ENCODE results near the gene SLC35D2.
"Not testable (repeated sequence)": the region's sequence is repeated elsewhere in the genome, so short reads cannot be mapped to it uniquely, and the experiment has no call there.

Gene SLC35D2

DNA sequence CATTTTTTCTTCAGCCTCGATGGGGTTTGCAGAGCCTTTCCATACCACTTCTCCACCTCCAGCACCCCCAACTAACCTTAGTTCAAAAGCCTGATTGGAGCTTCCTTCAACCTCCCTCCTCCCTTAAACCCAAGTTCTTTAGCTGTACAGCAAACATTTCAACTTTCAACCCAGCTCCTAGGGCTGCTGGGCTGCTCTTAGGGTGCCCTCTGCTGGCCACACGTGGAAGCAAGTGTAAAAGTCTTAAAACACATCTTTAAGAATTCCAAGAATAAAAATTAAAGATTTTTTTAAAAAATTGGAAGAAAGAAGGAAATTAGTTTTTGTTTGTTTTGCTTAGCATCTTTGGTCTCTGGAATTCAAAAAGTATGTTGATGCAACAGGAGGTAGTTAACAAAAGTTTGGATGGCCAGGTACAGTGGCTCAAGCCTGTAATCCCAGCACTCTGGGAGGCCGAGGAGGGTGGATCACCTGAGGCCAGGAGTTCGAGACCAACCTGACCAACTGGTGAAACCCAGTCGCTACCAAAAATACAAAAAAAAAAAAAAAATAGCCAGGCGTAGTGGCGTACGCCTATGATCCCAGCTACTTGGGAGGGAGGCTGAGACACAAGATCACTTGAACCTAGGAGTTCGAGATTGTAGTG lies 66.1 kb downstream of the SLC35D2 start:
- peak; percentile 79 for DNase-seq (ENCODE audit: low spot score)

- no peak for DNase-seq (ENCODE audit: low spot score)
These were observed 73.7 kb downstream of the SLC35D2 start for GRCh38 chr9:96309850-96310249.

DNA sequence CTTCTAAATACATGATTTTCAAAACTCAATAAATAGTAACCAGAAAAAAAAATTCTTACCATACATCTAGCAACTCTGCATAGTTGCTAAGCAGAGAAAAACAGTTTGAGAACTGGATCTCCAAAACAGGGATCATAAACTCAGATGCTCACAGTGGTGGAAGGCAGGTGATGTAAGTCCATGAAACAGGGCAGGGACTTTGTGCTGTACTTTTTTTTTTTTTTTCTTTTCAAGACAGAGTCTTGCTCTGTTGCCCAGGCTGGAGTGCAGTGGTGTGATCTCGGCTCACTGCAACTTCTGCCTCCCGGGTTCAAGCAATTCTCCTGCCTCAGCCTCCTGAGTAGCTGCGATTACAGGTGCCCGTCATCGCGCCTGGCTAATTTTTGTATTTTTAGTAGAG lies 76.6 kb downstream of the SLC35D2 start:
- not testable (repeated sequence) for DNase-seq (ENCODE audit: low spot score)

DNA sequence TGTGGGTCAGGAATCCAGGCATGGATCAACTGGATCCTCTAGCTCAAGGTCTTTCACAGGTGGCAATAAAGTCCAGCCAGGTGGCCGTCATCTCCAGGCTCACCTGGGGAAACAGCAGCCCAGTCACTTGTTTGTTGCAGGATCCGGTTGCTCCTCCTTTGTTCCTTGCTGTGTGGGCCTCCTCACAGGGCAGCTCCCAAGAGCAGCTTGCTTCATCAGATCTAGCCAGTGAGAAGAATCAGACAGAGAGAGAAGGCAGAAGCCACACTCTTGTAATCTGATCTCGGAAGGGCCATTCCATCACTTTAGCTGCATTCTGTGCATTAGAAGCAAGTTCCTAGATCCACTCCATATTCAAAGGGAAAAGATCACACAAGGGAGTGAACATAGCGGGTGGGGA lies 78.3 kb downstream of the SLC35D2 start:
- no peak for DNase-seq (ENCODE audit: low spot score)

DNA sequence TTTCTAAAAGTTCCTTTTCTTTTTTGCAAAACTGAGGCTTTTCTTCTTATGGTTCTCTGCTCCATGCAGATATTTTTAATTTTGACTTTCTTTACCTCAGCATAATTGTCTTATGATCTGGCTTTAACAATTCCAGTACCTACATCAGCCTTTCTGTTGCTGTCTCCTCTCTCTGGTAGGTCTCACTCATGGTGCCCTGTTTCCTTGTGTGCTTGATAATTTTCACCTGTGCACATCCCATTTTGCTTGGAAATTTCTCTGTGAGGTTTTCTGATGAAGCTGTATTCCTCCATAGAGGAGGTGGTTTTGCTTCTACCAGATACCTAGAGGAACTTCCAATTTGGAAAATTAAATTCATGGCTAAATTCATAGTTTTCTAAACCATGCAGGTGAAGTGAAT lies 79.3 kb downstream of the SLC35D2 start:
- no peak for DNase-seq (ENCODE audit: low spot score)

DNA sequence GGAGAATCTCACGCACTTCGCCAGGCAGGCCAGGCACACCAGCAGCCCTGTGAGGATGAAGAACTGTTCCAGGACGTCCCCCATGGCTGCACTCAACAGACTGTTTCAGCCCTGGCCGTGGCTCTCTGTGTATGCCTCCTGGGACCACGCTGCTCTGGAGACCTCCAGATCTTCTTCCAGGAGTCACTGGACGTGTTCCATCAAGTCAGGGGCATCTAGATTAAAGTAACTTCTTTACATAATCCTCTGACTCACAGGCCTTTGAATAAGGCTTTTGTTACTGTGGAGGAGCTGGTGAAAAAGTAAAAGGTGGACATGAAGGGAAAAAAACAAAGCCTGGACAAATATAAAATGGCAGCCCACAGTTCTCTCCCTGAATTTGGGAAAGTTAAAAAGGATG lies 81.5 kb downstream of the SLC35D2 start, which contains the start of gene HSD17B3:
Gene HSD17B3 (minus strand): TSS at position 156 of the 400 bp plus-strand sequence. CDS start 72 bp downstream, at position 84.
- no peak for DNase-seq (ENCODE audit: low spot score)

DNA sequence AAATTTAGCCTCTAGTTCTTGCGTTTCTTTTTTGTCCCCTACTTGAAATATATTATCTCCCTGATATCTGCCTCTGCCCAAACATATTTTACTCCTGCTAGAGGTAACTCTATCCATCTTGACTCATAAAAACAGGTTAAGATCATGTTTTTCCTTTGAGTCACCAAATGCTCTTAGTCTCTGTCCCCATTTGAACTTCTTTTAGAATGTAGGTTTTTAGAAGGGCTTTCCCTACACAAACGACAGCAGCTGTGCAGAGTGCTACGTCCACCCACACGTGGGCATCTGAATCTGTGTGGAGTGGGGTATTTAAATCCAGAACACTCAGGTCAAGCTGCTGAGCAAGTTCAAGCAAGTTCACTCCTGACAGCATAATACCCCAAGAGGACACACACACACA lies 83.7 kb downstream of the SLC35D2 start:
- no peak for DNase-seq (ENCODE audit: low spot score)

DNA sequence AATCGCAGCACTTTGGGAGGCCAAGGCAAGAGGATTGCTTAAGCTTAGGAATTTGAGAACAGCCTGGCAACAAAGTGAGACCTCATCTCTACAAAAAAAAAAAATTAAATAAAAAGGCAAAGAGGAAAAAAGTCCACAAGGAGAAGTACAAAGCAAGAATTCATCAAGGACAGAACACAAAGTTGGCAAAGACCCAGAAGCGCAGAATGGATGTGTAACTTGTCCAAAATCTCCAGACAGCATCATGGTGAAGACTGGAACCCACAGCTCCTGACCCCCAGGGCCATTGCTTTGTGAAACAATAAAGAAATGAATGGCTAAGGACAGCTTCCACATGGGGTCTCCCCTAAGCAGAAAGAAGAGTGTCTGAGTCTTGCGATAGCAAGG lies 89.4 kb downstream of the SLC35D2 start:
- no peak for DNase-seq (ENCODE audit: low spot score)

GRCh38 chr9:96293498-96294158 lies 89.9 kb downstream of the SLC35D2 start:
- DNase-seq (ENCODE audit: low spot score): no peak

DNA sequence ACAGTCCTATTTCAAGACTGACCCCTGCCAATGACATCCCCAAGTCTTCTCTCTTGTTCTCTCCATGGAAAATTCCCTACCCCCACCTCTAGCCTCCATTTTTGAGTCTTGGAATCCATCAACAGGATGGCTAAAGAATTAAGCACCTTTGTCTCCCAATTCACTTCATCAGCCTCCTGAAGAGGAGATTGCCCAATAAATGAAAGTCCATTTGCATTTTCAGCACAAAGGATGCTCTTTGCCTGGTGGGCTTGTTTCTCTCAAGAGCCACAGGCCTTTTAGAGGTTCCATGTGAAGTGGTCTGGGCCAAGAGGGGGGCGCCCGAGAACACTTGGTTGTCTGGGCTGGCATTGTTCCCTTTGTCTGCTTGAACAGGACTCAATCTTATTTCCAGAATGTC lies 94.1 kb downstream of the SLC35D2 start:
- DNase-seq (ENCODE audit: low spot score): no peak

DNA sequence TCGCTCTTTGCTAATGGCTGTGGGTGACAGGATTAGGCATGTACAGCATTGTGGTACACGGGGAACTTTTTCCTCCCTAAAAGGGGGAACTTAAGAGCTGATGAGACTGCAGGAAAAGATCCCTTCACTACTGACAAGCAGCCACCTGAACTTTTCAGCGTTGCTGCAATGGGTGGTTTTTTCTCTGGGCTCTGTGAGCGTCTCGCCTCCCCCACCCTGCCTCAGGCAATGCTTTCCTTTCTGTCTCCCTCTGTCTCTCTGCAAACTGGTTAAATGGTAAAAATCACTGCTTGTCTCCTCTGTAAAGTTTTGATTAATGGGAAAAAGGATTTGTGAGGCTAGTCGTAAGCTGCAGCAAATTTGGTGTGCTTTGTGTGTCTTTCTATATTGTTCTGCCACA lies 101.9 kb downstream of the SLC35D2 start:
- no peak for DNase-seq (ENCODE audit: low spot score)

- no peak for DNase-seq (ENCODE audit: low spot score)
These were observed 103.6 kb downstream of the SLC35D2 start for GRCh38 chr9:96279932-96280331.

DNA sequence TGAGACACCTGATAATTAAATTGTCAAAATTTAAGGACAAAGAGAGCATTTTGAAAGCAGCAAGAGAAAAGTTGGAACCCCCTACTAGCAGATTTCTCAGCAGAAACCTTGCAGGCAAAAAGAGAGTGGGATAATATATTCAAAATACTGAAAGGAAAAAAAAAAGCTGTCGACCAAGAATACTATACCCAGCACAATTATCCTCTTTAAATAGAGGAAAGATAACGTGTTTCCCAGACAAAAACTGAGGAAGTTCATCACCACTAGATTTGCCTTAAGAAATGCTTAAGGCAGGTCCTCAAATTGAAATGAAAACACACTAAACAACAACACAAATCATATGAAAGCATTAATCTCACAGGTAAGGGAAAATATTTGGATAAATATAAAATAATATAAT lies 108.6 kb downstream of the SLC35D2 start:
- DNase-seq (ENCODE audit: low spot score): no peak

All from AG08395 (cell line).